Stomach (tissue), 4 donors: ENCODE data around the gene FA2H.

Source experiments
- EP300 ChIP-seq: sonication (generic); formaldehyde crosslinking; IDR thresholded peaks from one replicate; pipeline ENCODE4 v1.6.1; 2017; ENCODE audit warnings: antibody characterized with exemption
- POLR2A ChIP-seq, 4 donors: fragments of 450-650 bp; IDR thresholded peaks; one replicate each; pipeline ENCODE4 v1.6.1; 2016; ENCODE audit warnings: antibody characterized with exemption in 4 of 4, control low read depth in 2 of 4, mild to moderate bottlenecking in 1 of 4, moderate library complexity in 1 of 4
- POLR2AphosphoS5 ChIP-seq, 3 donors: sonication (generic); formaldehyde crosslinking; IDR thresholded peaks; one replicate each; pipeline ENCODE4 v1.6.1; 2016; ENCODE audit warnings: antibody characterized with exemption in 3 of 3
- TF ChIP-seq, protein P1 (sequence below), 7 experiments: fragments of 450-650 bp in 4 of 7; fragments of 200-600 bp in 3 of 7; sonication (generic) in 3 of 7; IDR thresholded peaks; one replicate each; pipeline ENCODE4 v1.5.1; 2016 to 2019; ENCODE audit warnings: antibody characterized with exemption in 7 of 7, control low read depth in 2 of 7, mild to moderate bottlenecking in 1 of 7

DNA sequence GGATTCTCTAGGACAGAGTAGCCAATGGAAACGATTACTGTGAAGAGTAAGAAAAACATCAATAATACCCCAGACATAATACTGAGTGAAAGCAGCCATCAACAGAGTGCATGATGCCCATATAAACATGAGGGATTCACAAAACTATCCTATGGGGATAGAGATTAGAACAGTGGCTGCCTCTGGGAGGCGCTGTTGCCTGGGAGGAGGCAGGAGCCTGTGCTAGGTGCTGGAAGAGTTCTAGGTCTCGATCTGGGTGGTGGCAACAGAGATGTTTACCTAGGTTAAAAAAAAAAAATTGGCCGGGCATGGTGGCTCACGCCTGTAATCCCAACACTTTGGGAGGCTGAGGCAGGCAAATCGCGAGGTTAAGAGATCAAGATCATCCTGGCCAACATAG, 7.9 kb downstream of the FA2H start:
- TF ChIP-seq POLR2A (IDR thresholded peaks at IDR 0.05) (no peak), POLR2AphosphoS5 (IDR thresholded peaks at IDR 0.05) (no peak), EP300 (no peak)
- TF ChIP-seq, protein P1, sequence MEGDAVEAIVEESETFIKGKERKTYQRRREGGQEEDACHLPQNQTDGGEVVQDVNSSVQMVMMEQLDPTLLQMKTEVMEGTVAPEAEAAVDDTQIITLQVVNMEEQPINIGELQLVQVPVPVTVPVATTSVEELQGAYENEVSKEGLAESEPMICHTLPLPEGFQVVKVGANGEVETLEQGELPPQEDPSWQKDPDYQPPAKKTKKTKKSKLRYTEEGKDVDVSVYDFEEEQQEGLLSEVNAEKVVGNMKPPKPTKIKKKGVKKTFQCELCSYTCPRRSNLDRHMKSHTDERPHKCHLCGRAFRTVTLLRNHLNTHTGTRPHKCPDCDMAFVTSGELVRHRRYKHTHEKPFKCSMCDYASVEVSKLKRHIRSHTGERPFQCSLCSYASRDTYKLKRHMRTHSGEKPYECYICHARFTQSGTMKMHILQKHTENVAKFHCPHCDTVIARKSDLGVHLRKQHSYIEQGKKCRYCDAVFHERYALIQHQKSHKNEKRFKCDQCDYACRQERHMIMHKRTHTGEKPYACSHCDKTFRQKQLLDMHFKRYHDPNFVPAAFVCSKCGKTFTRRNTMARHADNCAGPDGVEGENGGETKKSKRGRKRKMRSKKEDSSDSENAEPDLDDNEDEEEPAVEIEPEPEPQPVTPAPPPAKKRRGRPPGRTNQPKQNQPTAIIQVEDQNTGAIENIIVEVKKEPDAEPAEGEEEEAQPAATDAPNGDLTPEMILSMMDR (IDR thresholded peaks at IDR 0.05), result no peak
